PFSK-1 (cell line): ENCODE data around the gene PNLDC1.

Experiments used
- FOXP2 ChIP-seq: optimal IDR thresholded peaks from 2 replicates; pipeline ENCODE3; 2011; ENCODE audit warnings: borderline replicate concordance, control low read depth, inconsistent platforms; ENCODE audit not compliant: insufficient read depth; ENCODE audit errors: extremely low read length, extremely low read depth
- POLR2AphosphoS5 ChIP-seq: IDR thresholded peaks from 2 replicates; pipeline ENCODE4 v1.6.1; 2012; ENCODE audit warnings: low read depth, mild to moderate bottlenecking, control low read depth, low read length, moderate library complexity
- SIN3A ChIP-seq: IDR thresholded peaks from 2 replicates; pipeline ENCODE4 v1.6.1; 2012; ENCODE audit warnings: mild to moderate bottlenecking, low read length, moderate library complexity, borderline replicate concordance; ENCODE audit not compliant: insufficient read depth
- TAF1 ChIP-seq: IDR thresholded peaks from 2 replicates; pipeline ENCODE4 v1.6.1; 2012; ENCODE audit warnings: low read length, control low read depth, borderline replicate concordance; ENCODE audit not compliant: insufficient read depth
- TF ChIP-seq, protein P1 (sequence below), 2 experiments: IDR thresholded peaks; 2 replicates each; pipeline versions ENCODE4 v1.6.1 to v1.8.0; 2011 to 2012; ENCODE audit warnings: low read depth in 2 of 2, low read length in 2 of 2, control low read depth in 1 of 2, inconsistent platforms in 1 of 2, mild to moderate bottlenecking in 1 of 2, moderate library complexity in 1 of 2; ENCODE audit not compliant: insufficient read depth in 1 of 2

Gene PNLDC1

DNA sequence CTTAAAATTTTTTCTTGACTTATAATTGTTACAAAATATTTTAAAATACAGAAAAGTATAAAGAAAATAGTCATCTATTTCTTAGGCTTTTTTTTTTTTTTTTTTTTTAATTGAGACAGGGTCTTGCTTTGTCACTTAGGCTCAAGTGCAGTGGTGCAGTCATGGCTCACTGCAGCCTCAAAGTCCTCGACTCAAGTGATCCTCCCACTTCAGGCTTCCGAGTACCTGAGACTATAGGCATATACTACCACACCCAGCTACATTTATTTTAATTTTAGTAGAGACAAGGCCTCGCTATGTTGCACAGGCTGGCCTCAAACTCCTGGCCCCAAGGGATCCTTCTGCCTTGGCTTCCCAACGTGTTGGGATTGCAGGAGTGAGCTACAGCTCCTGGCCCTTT is 43.6 kb upstream of the PNLDC1 start:
- no peak for TF ChIP-seq TAF1
- TF ChIP-seq, protein P1, sequence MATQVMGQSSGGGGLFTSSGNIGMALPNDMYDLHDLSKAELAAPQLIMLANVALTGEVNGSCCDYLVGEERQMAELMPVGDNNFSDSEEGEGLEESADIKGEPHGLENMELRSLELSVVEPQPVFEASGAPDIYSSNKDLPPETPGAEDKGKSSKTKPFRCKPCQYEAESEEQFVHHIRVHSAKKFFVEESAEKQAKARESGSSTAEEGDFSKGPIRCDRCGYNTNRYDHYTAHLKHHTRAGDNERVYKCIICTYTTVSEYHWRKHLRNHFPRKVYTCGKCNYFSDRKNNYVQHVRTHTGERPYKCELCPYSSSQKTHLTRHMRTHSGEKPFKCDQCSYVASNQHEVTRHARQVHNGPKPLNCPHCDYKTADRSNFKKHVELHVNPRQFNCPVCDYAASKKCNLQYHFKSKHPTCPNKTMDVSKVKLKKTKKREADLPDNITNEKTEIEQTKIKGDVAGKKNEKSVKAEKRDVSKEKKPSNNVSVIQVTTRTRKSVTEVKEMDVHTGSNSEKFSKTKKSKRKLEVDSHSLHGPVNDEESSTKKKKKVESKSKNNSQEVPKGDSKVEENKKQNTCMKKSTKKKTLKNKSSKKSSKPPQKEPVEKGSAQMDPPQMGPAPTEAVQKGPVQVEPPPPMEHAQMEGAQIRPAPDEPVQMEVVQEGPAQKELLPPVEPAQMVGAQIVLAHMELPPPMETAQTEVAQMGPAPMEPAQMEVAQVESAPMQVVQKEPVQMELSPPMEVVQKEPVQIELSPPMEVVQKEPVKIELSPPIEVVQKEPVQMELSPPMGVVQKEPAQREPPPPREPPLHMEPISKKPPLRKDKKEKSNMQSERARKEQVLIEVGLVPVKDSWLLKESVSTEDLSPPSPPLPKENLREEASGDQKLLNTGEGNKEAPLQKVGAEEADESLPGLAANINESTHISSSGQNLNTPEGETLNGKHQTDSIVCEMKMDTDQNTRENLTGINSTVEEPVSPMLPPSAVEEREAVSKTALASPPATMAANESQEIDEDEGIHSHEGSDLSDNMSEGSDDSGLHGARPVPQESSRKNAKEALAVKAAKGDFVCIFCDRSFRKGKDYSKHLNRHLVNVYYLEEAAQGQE (IDR thresholded peaks at IDR 0.05; ENCODE audit: insufficient read depth in 1 of 2, low read depth in 2 of 2, low read length in 2 of 2) = no peak
- TF ChIP-seq SIN3A = no peak
- no peak for TF ChIP-seq POLR2AphosphoS5
- no peak for TF ChIP-seq FOXP2

DNA sequence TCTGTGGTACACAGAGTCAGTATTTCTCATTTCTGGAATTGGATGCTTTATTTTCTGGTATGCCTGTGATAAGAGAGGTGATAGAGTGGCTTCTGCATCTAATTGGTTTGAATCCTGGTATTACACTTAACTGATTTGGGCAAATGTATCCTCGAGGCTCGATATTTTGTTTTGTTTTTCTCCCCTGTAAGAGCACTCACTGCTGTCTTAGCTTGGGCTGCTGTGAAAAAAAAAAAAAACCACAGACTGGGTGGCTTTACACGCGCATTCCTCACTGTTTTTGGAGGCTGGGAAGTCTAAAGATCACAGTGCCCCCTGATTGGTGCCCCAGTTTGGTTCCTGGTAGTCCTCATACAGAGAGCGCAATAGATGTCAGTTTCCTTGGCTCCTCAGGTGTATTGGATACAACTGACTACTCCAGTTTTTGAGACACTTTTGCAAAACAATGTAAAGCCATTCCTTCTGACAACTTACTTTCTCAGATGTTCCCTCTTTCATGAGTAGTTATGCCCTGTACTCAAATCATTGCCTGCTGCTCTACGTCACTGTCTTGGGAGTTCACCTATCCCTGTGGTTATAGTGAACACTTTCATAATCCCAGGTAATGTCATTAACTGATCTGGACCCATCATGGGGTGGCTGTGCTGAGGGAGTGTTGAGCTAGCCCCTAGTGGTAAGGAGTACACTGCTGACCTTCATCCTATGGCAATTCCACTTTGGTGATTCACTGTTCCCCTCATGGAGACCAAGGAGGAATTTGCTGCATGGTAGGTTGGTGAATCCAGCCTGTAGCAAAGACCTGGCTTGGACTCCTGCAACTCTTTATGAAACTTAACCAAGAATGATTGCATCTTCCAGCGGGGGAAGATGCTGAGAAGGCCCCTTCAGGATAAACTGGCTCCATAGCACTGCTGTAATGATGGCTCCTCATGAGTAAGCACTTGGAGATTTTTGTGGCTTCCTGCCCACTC is 41.8 kb upstream of the PNLDC1 start:
- TF ChIP-seq TAF1 = no peak
- no peak for TF ChIP-seq POLR2AphosphoS5
- TF ChIP-seq SIN3A = no peak
- TF ChIP-seq, protein P1 (IDR thresholded peaks at IDR 0.05; ENCODE audit: insufficient read depth in 1 of 2, low read depth in 2 of 2, low read length in 2 of 2) = no peak

DNA sequence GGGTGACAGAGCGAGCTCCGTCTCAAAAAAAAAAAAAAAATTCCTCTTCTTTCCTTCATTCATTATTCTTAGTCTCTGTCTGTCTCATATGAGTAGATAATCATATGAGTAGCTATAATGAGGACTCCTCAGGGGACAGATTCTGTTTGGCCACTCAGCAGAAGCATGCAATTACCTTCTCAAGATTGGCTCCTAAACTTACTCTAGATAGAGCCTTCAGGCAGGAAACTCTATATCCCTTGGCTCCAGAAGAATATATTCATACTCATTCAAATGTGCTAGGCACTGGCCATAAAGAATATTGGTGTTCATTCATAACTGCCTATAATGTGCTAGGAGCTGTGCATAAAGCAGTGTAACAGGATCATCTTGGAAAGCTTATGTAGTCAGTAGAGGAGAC is 40.4 kb upstream of the PNLDC1 start:
- no peak for TF ChIP-seq TAF1
- no peak for TF ChIP-seq SIN3A
- no peak for TF ChIP-seq FOXP2
- TF ChIP-seq POLR2AphosphoS5 = peak; percentile 27; the same call in 1 of the 2 replicates

DNA sequence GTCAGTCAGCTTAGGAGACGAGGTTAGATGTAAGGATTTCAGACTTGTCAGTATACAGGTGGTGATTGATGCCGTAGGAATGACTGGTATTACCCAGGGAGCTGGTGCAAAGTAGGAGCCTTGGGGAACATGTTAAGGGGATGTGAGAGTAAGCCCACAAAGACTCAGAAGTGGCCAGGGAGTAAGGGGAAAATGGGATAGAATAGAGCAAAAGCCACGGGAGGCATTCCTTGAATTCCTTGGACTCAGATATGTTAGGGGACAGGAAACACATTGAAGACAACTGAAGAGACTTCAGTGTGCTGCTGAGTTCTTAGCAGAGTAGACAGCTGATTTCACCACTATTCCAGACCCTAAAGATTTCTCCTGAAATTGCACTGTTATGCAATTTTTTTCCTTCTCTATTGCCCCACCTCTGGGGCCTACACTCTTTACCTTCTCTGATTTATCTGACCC is 39.4 kb upstream of the PNLDC1 start:
- TF ChIP-seq TAF1 (no peak), POLR2AphosphoS5 (peak; percentile 48; the same call in 1 of the 2 replicates)

DNA sequence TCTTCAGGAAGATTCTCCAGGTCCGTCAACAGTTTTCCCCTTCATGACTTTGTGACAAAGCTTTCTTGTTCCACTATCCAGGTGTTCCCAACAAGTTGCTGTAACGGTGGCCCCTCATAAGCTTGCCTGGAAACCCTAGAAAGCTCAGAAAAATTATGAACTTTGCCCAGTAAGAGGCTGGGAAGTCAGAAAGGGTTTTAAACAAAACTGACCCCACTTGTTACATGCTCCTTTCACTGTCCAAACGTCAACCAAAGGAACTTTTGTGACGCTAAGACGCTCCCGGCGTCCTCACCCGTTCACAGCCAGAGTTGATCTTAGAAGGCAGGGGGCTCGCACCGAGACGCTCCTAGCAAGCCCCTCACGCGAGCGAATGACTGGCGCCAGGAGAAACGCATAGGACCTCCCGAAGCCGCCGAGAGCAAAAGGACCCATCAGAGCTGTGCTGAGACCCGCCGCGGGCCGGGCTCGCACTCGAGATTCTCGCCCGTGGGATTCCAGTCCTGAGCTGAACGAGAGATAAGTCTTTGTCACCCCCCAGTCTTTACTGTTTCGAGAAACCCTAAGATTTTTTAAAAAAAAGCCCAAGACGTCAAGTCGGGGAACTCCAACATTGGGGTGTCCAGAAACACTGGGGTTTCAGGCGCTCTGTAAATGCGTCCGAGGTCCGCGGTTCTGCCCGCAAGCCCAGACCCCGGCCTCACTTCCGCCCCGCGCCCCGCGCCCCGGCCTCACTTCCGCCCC is 38.8 kb upstream of the PNLDC1 start:
- TF ChIP-seq TAF1 = no peak
- no peak for TF ChIP-seq SIN3A
- TF ChIP-seq FOXP2 = no peak
- TF ChIP-seq POLR2AphosphoS5 = no peak
- TF ChIP-seq, protein P1 (IDR thresholded peaks at IDR 0.05; ENCODE audit: insufficient read depth in 1 of 2, low read depth in 2 of 2, low read length in 2 of 2) = no peak
